ENCODE measurements around the gene FRAT2. TPM values are rescaled to one million over a fixed set of nuclear protein-coding genes. Genes with fewer than 3 reads are reported as not detected.

The FRAT2 gene
- total and polyA plus RNA-seq, 2 of the 13 experiments (the other 11 are each of a cell fraction or from before 2014, with no cell fraction given) = 7.2 to 14.1 TPM

DNA sequence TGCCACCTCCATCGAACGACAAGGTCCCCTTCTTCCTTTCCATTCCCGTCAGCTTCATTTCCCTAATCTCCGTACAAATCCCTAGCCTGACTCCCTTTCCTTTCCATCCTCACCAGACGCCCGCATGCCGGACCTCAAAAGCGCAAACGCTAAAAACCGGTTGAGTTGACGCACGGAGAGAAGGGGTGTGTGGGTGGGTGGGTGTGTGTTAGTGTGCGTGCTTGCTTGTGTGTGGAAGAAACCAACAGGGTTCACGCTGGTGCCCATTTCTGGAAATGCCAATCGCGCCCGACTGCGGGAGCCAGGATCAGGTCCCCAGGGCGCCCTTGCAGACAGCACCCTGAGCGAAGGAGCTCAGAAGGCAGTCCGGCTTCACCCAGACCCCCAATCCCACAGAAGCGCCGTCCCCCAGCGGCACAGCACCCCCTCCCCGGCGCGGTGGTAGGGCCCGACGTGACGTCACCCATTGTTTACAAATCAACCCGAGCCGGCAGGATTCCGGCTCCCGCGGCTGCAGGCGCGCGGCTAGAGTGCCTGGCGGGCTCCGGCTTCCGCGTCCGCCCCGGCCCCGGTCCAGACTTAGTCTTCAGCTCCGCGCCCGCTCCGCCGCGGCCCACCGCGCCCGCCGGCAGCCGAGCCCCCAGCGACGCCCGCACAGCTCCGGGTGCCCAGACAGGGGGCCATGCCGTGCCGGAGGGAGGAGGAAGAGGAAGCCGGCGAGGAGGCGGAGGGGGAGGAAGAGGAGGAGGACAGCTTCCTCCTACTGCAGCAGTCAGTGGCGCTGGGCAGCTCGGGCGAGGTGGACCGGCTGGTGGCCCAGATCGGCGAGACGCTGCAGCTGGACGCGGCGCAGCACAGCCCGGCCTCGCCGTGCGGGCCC, 15.5 kb downstream of the FRAT2 start, which contains the start of gene FRAT1 (continued):
- TF ChIP-seq GLI4 (CRISPR knock-in tag; IDR thresholded peaks at IDR 0.05; ENCODE audit: borderline replicate concordance) = peak; percentile 40; the same call in 1 of the 2 replicates
- TF ChIP-seq ATRX (CRISPR knock-in tag; IDR thresholded peaks at IDR 0.05; ENCODE audit: borderline replicate concordance) = no peak
- no peak for TF ChIP-seq CBX2 (IDR thresholded peaks at IDR 0.05; ENCODE audit: low read depth, low read length)
- TF ChIP-seq CBX2 (CRISPR knock-in tag; IDR thresholded peaks at IDR 0.05; ENCODE audit: low read depth) = no peak
- peak; percentile 89 for TF ChIP-seq SMAD1 (CRISPR knock-in tag; IDR thresholded peaks at IDR 0.05; ENCODE audit: borderline replicate concordance, low read depth)
- TF ChIP-seq KLF6 (CRISPR knock-in tag; IDR thresholded peaks at IDR 0.05) = 0 out of 2 replicates have a peak, but pooled peaks have one; percentile 26
- TF ChIP-seq, protein P1, sequence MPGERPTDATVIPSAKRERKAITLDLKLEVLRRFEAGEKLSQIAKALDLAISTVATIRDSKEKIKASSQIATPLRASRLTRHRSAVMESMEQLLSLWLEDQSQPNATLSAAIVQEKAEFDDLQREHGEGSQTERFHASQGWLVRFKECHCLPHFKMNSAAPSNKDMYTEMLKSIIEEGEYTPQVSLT (CRISPR knock-in tag; IDR thresholded peaks at IDR 0.05; ENCODE audit: borderline replicate concordance, low read depth) = no peak; the same call in 1 of the 2 replicates
- no peak for TF ChIP-seq KDM1A (CRISPR knock-in tag; IDR thresholded peaks at IDR 0.05)
- TF ChIP-seq ZNF781 (CRISPR knock-in tag; IDR thresholded peaks at IDR 0.05; ENCODE audit: borderline replicate concordance, not compliant biosample characterization) = no peak
- TF ChIP-seq RARA (CRISPR knock-in tag; IDR thresholded peaks at IDR 0.05) = no peak
- 0 out of 2 replicates have a peak, but pooled peaks have one; percentile 43 for TF ChIP-seq JUND (CRISPR knock-in tag; IDR thresholded peaks at IDR 0.05)
- TF ChIP-seq ZNF616 (CRISPR knock-in tag; IDR thresholded peaks at IDR 0.05; ENCODE audit: low read depth) = no peak
- TF ChIP-seq, protein P2, sequence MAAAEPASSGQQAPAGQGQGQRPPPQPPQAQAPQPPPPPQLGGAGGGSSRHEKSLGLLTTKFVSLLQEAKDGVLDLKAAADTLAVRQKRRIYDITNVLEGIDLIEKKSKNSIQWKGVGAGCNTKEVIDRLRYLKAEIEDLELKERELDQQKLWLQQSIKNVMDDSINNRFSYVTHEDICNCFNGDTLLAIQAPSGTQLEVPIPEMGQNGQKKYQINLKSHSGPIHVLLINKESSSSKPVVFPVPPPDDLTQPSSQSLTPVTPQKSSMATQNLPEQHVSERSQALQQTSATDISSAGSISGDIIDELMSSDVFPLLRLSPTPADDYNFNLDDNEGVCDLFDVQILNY (CRISPR knock-in tag; conservative IDR thresholded peaks at IDR 0.05) = no peak
- peak; percentile 66 for TF ChIP-seq ATF7-NPFF (CRISPR knock-in tag; IDR thresholded peaks at IDR 0.05; ENCODE audit: low read depth)
- no peak for TF ChIP-seq ZNF20 (CRISPR knock-in tag; IDR thresholded peaks at IDR 0.05)
- TF ChIP-seq NCOA5 (CRISPR knock-in tag; IDR thresholded peaks at IDR 0.05) = no peak
- no peak for TF ChIP-seq ZFP36L1 (CRISPR knock-in tag; IDR thresholded peaks at IDR 0.05)
- no peak for TF ChIP-seq CBFB (CRISPR knock-in tag; IDR thresholded peaks at IDR 0.05)
- TF ChIP-seq HCFC1 (IDR thresholded peaks at IDR 0.05; ENCODE audit: low read depth, low read length) = no peak
- 0 out of 2 replicates have a peak, but pooled peaks have one; percentile 38 for TF ChIP-seq SIX4 (CRISPR knock-in tag; IDR thresholded peaks at IDR 0.05)
- no peak for TF ChIP-seq LCORL (IDR thresholded peaks at IDR 0.05)
- peak; percentile 18; the same call in 1 of the 2 replicates for TF ChIP-seq LCORL (CRISPR knock-in tag; IDR thresholded peaks at IDR 0.05)
- TF ChIP-seq, protein P3, sequence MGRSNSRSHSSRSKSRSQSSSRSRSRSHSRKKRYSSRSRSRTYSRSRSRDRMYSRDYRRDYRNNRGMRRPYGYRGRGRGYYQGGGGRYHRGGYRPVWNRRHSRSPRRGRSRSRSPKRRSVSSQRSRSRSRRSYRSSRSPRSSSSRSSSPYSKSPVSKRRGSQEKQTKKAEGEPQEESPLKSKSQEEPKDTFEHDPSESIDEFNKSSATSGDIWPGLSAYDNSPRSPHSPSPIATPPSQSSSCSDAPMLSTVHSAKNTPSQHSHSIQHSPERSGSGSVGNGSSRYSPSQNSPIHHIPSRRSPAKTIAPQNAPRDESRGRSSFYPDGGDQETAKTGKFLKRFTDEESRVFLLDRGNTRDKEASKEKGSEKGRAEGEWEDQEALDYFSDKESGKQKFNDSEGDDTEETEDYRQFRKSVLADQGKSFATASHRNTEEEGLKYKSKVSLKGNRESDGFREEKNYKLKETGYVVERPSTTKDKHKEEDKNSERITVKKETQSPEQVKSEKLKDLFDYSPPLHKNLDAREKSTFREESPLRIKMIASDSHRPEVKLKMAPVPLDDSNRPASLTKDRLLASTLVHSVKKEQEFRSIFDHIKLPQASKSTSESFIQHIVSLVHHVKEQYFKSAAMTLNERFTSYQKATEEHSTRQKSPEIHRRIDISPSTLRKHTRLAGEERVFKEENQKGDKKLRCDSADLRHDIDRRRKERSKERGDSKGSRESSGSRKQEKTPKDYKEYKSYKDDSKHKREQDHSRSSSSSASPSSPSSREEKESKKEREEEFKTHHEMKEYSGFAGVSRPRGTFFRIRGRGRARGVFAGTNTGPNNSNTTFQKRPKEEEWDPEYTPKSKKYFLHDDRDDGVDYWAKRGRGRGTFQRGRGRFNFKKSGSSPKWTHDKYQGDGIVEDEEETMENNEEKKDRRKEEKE (IDR thresholded peaks at IDR 0.05) = no peak
